NCI-H1092 treated with DMSO at 0.1 percent for 48 hours (cell line): ENCODE measurements around the gene TMEM128.

Experiments used
- DNase-seq: peaks from one replicate; lab custom pipeline; 2025; lab: John Stamatoyannopoulos, UW

The TMEM128 gene

DNA sequence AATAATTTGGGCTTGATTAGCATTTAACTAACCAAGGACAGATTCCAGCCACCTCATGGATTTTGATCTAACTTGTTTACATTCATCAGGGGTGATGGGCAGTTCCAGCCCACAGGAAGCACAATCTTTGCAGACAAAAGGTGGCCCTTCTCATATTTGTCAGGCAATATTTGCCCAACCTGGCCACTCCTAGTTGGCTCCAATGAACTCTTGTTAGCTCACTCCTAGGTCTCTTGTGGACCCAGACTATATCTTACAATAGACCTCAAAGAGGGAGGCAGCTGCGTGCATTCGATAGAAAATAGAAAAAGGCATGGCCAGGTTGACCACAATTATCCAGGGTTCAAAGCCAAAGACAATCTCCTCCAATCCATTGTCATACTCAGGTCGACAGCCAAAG is 59.5 kb downstream of the TMEM128 start:
- peak; percentile 51 for DNase-seq
